Diencephalon (tissue), 1 donor: ENCODE measurements around the gene CRKL. TPM values are rescaled to one million over a fixed set of nuclear protein-coding genes. Genes with fewer than 3 reads are reported as not detected.

ENCODE experiments used
- total RNA-seq: library from RNA; depleted of rRNA; stranded (reverse); fragments of >200 nt; gene quantifications from one replicate; pipeline ENCODE4 v1.2.3, GENCODE V29; 2014

Gene CRKL, protein sequence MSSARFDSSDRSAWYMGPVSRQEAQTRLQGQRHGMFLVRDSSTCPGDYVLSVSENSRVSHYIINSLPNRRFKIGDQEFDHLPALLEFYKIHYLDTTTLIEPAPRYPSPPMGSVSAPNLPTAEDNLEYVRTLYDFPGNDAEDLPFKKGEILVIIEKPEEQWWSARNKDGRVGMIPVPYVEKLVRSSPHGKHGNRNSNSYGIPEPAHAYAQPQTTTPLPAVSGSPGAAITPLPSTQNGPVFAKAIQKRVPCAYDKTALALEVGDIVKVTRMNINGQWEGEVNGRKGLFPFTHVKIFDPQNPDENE
- 69.2 TPM for total RNA-seq

DNA sequence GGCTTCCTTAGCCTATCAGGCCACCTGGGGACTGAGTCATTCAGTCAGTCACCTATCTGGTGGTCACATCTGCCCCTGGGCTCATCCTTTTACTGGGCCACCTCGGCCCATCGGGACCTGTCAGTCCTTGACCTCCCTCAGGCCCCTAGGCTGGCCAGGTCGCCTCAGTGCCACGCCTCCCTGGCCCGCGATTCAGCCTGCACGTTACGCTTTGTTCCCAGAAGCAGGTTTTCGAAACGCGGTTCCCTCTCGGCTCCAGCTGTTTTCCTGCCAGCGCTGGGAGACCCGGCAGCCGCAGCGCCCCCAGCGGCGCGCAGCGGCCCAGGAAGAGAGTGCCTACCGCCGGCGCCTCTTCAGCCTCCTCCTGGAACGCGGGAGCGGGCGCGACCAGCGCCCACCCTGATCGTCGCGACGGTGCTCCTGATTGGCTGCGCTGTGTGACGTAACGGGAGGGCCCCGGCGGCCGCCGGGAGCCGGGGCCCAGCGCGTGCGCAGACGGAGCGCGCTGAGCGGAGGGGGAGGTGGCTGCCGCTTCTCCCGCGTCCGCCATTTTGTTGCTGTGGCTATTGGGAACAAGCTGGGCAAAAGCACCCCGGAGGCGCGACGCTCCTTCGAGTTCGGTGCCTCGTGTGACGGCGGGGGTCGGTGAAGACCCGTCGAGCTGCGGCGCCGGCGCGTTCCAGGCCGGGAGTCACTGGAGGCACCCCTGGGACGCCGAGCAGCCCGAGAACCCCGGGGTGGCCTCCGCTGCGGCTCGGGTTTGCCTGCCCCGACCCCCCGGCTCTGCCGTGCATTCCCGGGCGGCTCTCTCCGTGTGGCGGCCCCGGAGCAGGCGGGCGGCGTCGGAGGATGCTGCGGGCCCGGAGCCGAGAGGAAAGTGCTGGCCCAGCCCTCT, at the start of gene CRKL:
Gene CRKL, plus strand, starts transcription at position 492 of the 895 bp plus-strand sequence. CDS start 528 bp downstream, outside the sequence.

DNA sequence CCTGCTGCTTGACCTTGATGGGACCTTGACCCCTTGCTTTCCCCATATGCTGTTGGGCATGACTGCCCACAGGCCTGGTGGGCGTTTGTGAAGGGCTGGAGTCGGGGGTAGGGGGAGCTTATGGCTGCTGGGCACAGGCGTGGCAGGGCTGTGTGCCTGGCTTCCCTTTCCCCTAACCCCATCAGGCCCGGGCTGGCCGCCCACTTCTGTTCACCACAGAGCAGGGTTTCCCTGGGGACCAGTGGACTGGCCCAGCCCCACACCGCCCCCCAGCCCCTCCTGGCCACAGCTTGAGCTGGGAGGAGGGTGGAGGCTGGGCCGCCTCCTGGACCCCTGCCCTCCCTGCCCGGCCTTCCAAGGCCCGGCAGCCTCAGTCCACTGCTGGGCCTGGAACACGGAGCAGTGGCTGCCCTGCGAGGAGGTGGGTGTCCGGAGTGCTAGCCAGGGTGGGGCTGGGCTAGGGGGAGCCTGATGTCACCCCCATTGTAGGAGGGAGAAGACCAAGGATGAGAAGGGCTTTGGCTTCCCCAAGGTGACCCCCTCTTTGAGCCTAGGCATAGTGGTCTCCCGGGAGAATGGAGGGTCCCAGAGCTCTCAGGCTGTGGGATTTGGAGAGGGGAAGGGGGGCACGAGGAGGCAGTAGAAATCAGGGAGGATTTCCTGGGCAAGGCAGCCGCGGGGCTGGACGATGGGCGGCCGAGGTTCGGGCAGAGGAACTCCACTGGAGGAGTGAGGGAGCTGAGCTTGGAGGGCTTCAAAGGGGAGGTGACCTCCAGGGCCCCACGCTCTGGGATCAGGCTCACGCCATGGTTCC, 49.9 kb downstream of the CRKL start, which contains the start of gene AIFM3:
Gene AIFM3, plus strand, starts transcription at position 373 of the 814 bp plus-strand sequence. CDS start 690 bp downstream, outside the sequence.

DNA sequence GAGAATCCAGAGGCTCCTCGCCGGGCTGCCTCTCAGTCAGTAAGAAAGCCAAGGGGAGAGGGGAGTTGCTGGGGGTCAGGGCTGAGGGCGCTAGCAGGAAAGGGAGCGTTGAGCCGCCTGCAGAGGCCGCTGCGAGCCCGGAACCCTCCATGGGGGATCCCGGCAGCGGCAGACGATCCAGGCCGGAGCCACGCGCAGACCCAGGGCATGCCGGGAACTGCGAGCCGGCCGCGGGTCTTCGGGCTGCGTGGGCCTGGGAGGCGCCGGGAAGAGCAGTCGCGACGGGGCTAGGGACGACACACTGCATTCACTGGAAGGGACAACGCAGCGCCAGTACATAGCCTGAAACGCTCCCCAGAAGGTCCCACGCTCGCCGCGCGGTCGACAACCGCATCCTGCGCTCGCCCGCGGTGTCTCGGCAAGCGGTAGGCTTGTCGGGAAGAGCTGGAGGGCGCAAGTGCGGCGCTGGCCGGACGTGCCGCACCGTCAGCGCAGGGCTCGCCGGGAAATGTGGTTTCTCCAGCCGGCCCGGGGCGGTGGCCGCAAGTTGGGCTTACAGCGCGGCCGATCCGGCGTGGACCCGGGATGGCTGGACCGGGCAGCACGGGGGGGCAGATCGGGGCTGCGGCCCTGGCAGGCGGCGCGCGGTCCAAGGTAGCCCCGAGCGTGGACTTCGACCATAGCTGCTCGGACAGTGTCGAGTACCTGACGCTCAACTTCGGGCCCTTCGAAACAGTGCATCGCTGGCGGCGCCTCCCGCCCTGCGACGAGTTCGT, 64.8 kb downstream of the CRKL start, which contains the start of gene LZTR1:
Gene LZTR1, plus strand, starts transcription at position 511 of the 776 bp plus-strand sequence. Its CDS starts 75 bp downstream, at position 586.

DNA sequence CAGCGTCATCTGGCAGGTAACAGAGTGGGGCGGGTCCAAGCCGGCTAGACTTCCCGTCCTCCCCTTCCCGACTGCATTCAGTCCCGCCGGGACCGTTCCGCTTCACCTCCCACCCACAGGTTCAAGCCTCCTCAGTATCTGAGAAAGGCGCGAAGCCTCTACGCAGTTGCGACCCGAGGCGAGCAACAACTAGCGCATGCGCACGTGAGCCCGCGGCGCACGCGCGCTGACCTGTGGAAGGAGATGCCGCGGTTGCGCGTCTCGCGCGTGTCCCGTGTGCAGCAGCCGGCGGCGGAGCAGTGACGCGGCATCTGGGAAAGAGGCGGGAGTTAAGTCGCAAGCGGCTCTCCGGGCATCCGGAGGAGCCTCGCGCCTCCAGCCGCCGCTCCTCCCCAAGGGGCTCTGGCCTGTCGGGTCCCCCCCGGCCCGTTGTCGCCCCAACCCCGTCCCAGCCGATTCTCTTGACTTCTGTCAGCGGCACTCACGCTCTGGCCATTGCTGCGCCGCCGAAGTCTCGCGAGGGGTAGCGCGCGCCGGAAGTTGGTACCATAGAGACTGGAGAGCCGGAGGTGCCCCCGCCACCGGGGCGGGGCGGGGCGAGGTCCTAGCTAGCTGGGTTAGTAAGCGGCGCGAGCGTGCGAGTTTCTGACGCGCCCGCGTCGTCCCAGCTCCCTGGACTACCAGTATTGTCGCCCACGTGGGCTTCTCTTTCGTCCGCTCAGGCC, 84.6 kb downstream of the CRKL start, which contains the start of gene THAP7:
Gene THAP7, minus strand, starts transcription at position 518 of the 725 bp plus-strand sequence. Its CDS starts 207 bp downstream, at position 311.

Other genes with a start within 250 kb of the CRKL start
- 5.8 TPM for gene SERPIND1, start 143.3 kb upstream of the CRKL start, total RNA-seq
- 102 TPM for gene PI4KA, start 58.6 kb upstream of the CRKL start, total RNA-seq
- 10.1 TPM for gene SNAP29, start 58.4 kb upstream of the CRKL start, total RNA-seq
- gene AIFM3, start 49.8 kb downstream of the CRKL start, total RNA-seq = 27.5 TPM
- gene LZTR1, start 64.9 kb downstream of the CRKL start, total RNA-seq = 53.5 TPM
- gene THAP7, start 84.7 kb downstream of the CRKL start, total RNA-seq = 18.2 TPM
- 1.2 TPM for gene P2RX6, start 97.8 kb downstream of the CRKL start, total RNA-seq
- 6.7 TPM for gene SLC7A4, start 115.2 kb downstream of the CRKL start, total RNA-seq
- gene LRRC74B, start 128.5 kb downstream of the CRKL start, total RNA-seq = 0.46 TPM